Vagina (tissue), 2 donors: Measurements from ENCODE around the gene BBS5.

ENCODE experiments used
- CTCF ChIP-seq, 3 experiments: fragments of 450-650 bp in 2 of 3; fragments of 200-600 bp in 1 of 3; sonication (generic) in 1 of 3; IDR thresholded peaks; one replicate each; pipeline ENCODE4 v1.5.1; 2017 to 2019; ENCODE audit warnings: antibody characterized with exemption in 3 of 3, mild to moderate bottlenecking in 2 of 3, moderate library complexity in 2 of 3
- POLR2A ChIP-seq, 2 donors: fragments of 450-650 bp; IDR thresholded peaks; one replicate each; pipeline ENCODE4 v1.6.1; 2017; ENCODE audit warnings: antibody characterized with exemption in 2 of 2, mild to moderate bottlenecking in 2 of 2, moderate library complexity in 2 of 2

GRCh38 chr2:169540146-169540545, 60.9 kb downstream of the BBS5 start:
- TF ChIP-seq CTCF (IDR thresholded peaks at IDR 0.05) (no peak), POLR2A (IDR thresholded peaks at IDR 0.05) (no peak)
